H1 (cell line): Measurements from ENCODE around the gene FAM222B. TPM values are rescaled to one million over a fixed set of nuclear protein-coding genes. Genes with fewer than 3 reads are reported as not detected.

ENCODE experiments used
- CTCF ChIA-PET: fragments of 300-600 bp; sonication (Branson Sonifier 250); formaldehyde crosslinking; loops from one replicate; lab custom pipeline; 2021; ENCODE audit not compliant: partially characterized antibody; lab: Charles Lee
- POLR2A ChIA-PET: fragments of 300-600 bp; sonication (Branson Sonifier 250); formaldehyde crosslinking; loops from one replicate; lab custom pipeline; 2021; ENCODE audit warnings: inconsistent platforms; ENCODE audit not compliant: partially characterized antibody; lab: Charles Lee
- DNase-seq, 2 experiments: peaks; one replicate each; pipeline versions ENCODE4 v3.0.0 to v3.0.0-alpha.2; 2010 to 2022; ENCODE audit warnings: low spot score in 2 of 2, low read depth in 1 of 2, mixed read lengths in 1 of 2
- FAIRE-seq: peaks from 2 replicates; lab custom pipeline; 2011; peaks lifted over from hg19 to GRCh38; lab: Jason Lieb, UNC
- H2AFZ ChIP-seq: 2 replicates; pipeline ENCODE4 v1.8.1; 2012; ENCODE audit warnings: low read length, inconsistent platforms
- H2AK5ac ChIP-seq: 2 replicates; pipeline ENCODE4 v1.6.1; 2013; ENCODE audit warnings: low read depth, low read length
- H2BK120ac ChIP-seq: replicated peaks from 2 replicates; pipeline ENCODE3; 2013; ENCODE audit warnings: low read depth, low read length, inconsistent platforms
- H2BK12ac ChIP-seq: 2 replicates; pipeline ENCODE4 v1.6.1; 2013; ENCODE audit warnings: low read depth, low read length
- H2BK15ac ChIP-seq: 2 replicates; pipeline ENCODE4 v1.6.1; 2013; ENCODE audit warnings: low read length
- H2BK20ac ChIP-seq: 2 replicates; pipeline ENCODE4 v1.6.1; 2013; ENCODE audit warnings: low read length
- H2BK5ac ChIP-seq: 2 replicates; pipeline ENCODE4 v1.6.1; 2013; ENCODE audit warnings: low read depth, low read length
- H3K14ac ChIP-seq: 2 replicates; pipeline ENCODE4 v1.6.1; 2013; ENCODE audit warnings: inconsistent platforms; ENCODE audit not compliant: insufficient read length
- H3K18ac ChIP-seq: 2 replicates; pipeline ENCODE4 v1.6.1; 2013; ENCODE audit warnings: low read length; ENCODE audit errors: extremely low read depth
- H3K23ac ChIP-seq: 2 replicates; pipeline ENCODE4 v1.6.1; 2013; ENCODE audit warnings: inconsistent platforms; ENCODE audit not compliant: insufficient read length
- H3K23me2 ChIP-seq: 2 replicates; pipeline ENCODE4 v1.6.1; 2013; ENCODE audit warnings: low read depth, low read length
- H3K27ac ChIP-seq: 2 replicates; pipeline ENCODE4 v1.6.1; 2011; ENCODE audit warnings: low read depth, low read length, inconsistent platforms
- H3K27me3 ChIP-seq, 4 experiments: replicated peaks in 1 of 4; 1 replicate in 1 of 4; 2 replicates in 3 of 4; pipeline versions ENCODE4 v1.6.1 to v1.8.1; 2011 to 2013; ENCODE audit warnings: low read length in 3 of 4, mild to moderate bottlenecking in 3 of 4, inconsistent platforms in 2 of 4, mixed read lengths in 2 of 4, moderate library complexity in 1 of 4; ENCODE audit not compliant: control insufficient read depth in 3 of 4, insufficient read depth in 3 of 4; ENCODE audit errors: extremely low read depth in 1 of 4
- H3K36me3 ChIP-seq, 4 experiments: 2 replicates each; pipeline versions ENCODE4 v1.6.1 to v1.8.1; 2011 to 2013; ENCODE audit warnings: mild to moderate bottlenecking in 4 of 4, low read length in 3 of 4, moderate library complexity in 2 of 4, control low read depth in 1 of 4, inconsistent platforms in 1 of 4; ENCODE audit not compliant: insufficient read depth in 4 of 4, control insufficient read depth in 2 of 4
- H3K4ac ChIP-seq: replicated peaks from 2 replicates; pipeline ENCODE3; 2013; ENCODE audit warnings: low read length, low read depth, mixed read lengths, inconsistent platforms; ENCODE audit not compliant: insufficient read length
- H3K4me1 ChIP-seq, 4 experiments: replicated peaks in 1 of 4; 1 replicate in 1 of 4; 2 replicates in 3 of 4; pipeline versions ENCODE4 v1.6.1 to v1.8.1; 2011 to 2013; ENCODE audit warnings: low read length in 3 of 4, inconsistent platforms in 2 of 4, mixed read lengths in 1 of 4; ENCODE audit not compliant: insufficient read depth in 4 of 4, control insufficient read depth in 3 of 4
- H3K4me2 ChIP-seq, 2 experiments: 2 replicates each; pipeline versions ENCODE4 v1.6.1 to v1.8.1; 2011 to 2013; ENCODE audit warnings: low read depth in 2 of 2, low read length in 2 of 2, control low read depth in 1 of 2, inconsistent platforms in 1 of 2, mild to moderate bottlenecking in 1 of 2; ENCODE audit not compliant: insufficient read depth in 1 of 2
- H3K4me3 ChIP-seq, 4 experiments: fragments of 200-600, 300-600 bp in 1 of 4; sonication (generic), shearing (Covaris generic), sonication (Bioruptor Twin) in 1 of 4; 2 replicates each; pipeline versions ENCODE4 v1.5.1 to v1.8.1; 2011 to 2016; ENCODE audit warnings: low read length in 4 of 4, low read depth in 3 of 4, control low read depth in 2 of 4, inconsistent platforms in 2 of 4, mild to moderate bottlenecking in 2 of 4, mixed read lengths in 1 of 4, moderate library complexity in 1 of 4; ENCODE audit not compliant: insufficient read depth in 2 of 4; ENCODE audit errors: extremely low read depth in 1 of 4
- H3K56ac ChIP-seq: replicated peaks from 2 replicates; pipeline ENCODE3; 2013; ENCODE audit warnings: low read depth, mild to moderate bottlenecking, mixed read lengths, low read length, inconsistent platforms; ENCODE audit not compliant: insufficient read length
- H3K79me1 ChIP-seq: 2 replicates; pipeline ENCODE4 v1.6.1; 2013; ENCODE audit warnings: low read depth, low read length, control low read depth
- H3K79me2 ChIP-seq, 2 experiments: 2 replicates each; pipeline versions ENCODE4 v1.6.1 to v1.8.1; 2012 to 2013; ENCODE audit warnings: low read length in 2 of 2, mild to moderate bottlenecking in 2 of 2, inconsistent platforms in 1 of 2; ENCODE audit not compliant: insufficient read depth in 2 of 2, control insufficient read depth in 1 of 2
- H3K9ac ChIP-seq, 4 experiments: replicated peaks in 1 of 4; 1 replicate in 1 of 4; 2 replicates in 3 of 4; pipeline versions ENCODE4 v1.6.1 to v1.8.1; 2011 to 2013; ENCODE audit warnings: low read depth in 3 of 4, low read length in 3 of 4, control low read depth in 2 of 4, mild to moderate bottlenecking in 2 of 4, moderate library complexity in 2 of 4, inconsistent platforms in 1 of 4; ENCODE audit errors: extremely low read depth in 1 of 4
- H3K9me3 ChIP-seq, 2 experiments: 2 replicates each; pipeline versions ENCODE4 v1.6.1 to v1.8.1; 2012 to 2013; ENCODE audit warnings: mild to moderate bottlenecking in 2 of 2, moderate library complexity in 2 of 2, control low read depth in 1 of 2, inconsistent platforms in 1 of 2, low read depth in 1 of 2, low read length in 1 of 2, mixed read lengths in 1 of 2; ENCODE audit not compliant: insufficient read depth in 2 of 2
- H4K20me1 ChIP-seq, 2 experiments: replicated peaks in 1 of 2; 2 replicates each; pipeline versions ENCODE3 to v1.8.1; 2011 to 2013; ENCODE audit warnings: inconsistent platforms in 2 of 2, low read length in 2 of 2, mild to moderate bottlenecking in 1 of 2; ENCODE audit not compliant: insufficient read depth in 2 of 2, control insufficient read depth in 1 of 2
- H4K5ac ChIP-seq: 2 replicates; pipeline ENCODE4 v1.6.1; 2013; ENCODE audit warnings: low read length, low read depth, mixed read lengths, inconsistent platforms; ENCODE audit not compliant: insufficient read length
- H4K8ac ChIP-seq: 2 replicates; pipeline ENCODE4 v1.8.0; 2013; ENCODE audit warnings: mild to moderate bottlenecking, moderate library complexity, low read length, inconsistent platforms; ENCODE audit not compliant: insufficient read depth; ENCODE audit errors: extremely low read depth
- H4K91ac ChIP-seq: replicated peaks from 2 replicates; pipeline ENCODE3; 2013; ENCODE audit warnings: low read length, mixed read lengths, inconsistent platforms; ENCODE audit not compliant: insufficient read length
- ATF3 ChIP-seq: IDR thresholded peaks from 2 replicates; pipeline ENCODE4 v1.6.1; 2011; ENCODE audit warnings: low read depth, mild to moderate bottlenecking, low read length; ENCODE audit not compliant: insufficient read depth
- CBX8 ChIP-seq: fragments of 300-800, 300-1000 bp; sonication (generic); IDR thresholded peaks from 2 replicates; pipeline ENCODE4 v1.7.1; 2016; ENCODE audit warnings: low read depth, low read length, borderline replicate concordance
- RFX5 ChIP-seq: IDR thresholded peaks from 2 replicates; pipeline ENCODE4 v1.6.1; 2011; ENCODE audit warnings: low read depth, low read length, improper control_type of control experiment, borderline replicate concordance
- SP2 ChIP-seq: IDR thresholded peaks from 2 replicates; pipeline ENCODE4 v1.6.1; 2012; ENCODE audit warnings: mild to moderate bottlenecking, low read length, inconsistent platforms
- TEAD4 ChIP-seq: IDR thresholded peaks from 2 replicates; pipeline ENCODE4 v1.6.1; 2012; ENCODE audit warnings: low read depth, low read length, inconsistent platforms, mixed read lengths
- WGBS, 2 experiments: shearing (Covaris generic) in 1 of 2; methylation state at CpG; one replicate each; pipeline versions ENCODE4 v1.1.6 to v1.1.7; 2013 to 2015; ENCODE audit warnings: low lambda C conversion rate in 2 of 2, mixed read lengths in 2 of 2, inconsistent platforms in 1 of 2, low coverage in 1 of 2, missing lambda C conversion rate in 1 of 2; ENCODE audit not compliant: insufficient replicate concordance in 2 of 2, insufficient coverage in 1 of 2, insufficient read length in 1 of 2; ENCODE audit errors: extremely low coverage in 1 of 2, missing lambda C conversion rate in 1 of 2; 5-methylcytosine and 5-hydroxymethylcytosine counted together
- polyA plus RNA-seq, 7 experiments: library from polyadenylated mRNA; depleted of rRNA in 3 of 7; stranded (reverse) in 5 of 7; unstranded in 2 of 7; fragments of >200 nt in 5 of 7; fragments of 200-250 nt in 2 of 7; gene quantifications; 1 replicate in 5 of 7; 2 replicates in 1 of 7; 4 replicates in 1 of 7; pipeline versions ENCODE4 v1.2.1 to v1.2.3, GENCODE V29; 2011 to 2013; ENCODE audit warnings: missing spikeins in 2 of 7, mixed read lengths in 2 of 7
- total RNA-seq: library from RNA; stranded (reverse); fragmentation: NEBNext Ultra II Directional; extraction: Animal tissue kit (Norgen Biotek cat#: 25700); gene quantifications from 2 replicates; pipeline ENCODE4 v1.2.1, GENCODE V29; 2021

The FAM222B gene
- total and polyA plus RNA-seq, 2 of the 8 experiments (the other 6 are each of a cell fraction or from before 2014, with no cell fraction given): 42.1 to 81.7 TPM

- Histone ChIP-seq H3K4me1 (peaks cover 0 to 9% (median 3%) of the 10 kb centered on the region in 4 experiments; a peak in 5 of 7 replicates), H3K18ac (peak overlapping the region; percentile 98), H3K27ac (peak overlapping the region; percentile 88), H3K14ac (no peak overlapping the region), H3K4me2 (peak overlapping the region; percentile 95 to 99), H3K23ac (no peak overlapping the region), H3K36me3 (peaks cover 16 to 33% (median 28%) of the 10 kb centered on the region in 4 experiments), H4K5ac (peak overlapping the region; percentile 87), H2BK120ac (peak overlapping the region; percentile 99), H3K4me3 (peak overlapping the region; percentile 81 to 97 (median 89)), H3K56ac (peak overlapping the region; percentile 86), H4K8ac (peak overlapping the region; percentile 97), H3K79me2 (peaks cover 0 to 20% of the 10 kb centered on the region in 2 experiments; a peak in 2 of 4 replicates), H3K23me2 (peaks cover 13% of the 10 kb centered on the region; the same call in 1 of the 2 replicates), H3K9me3 (no peaks in the 10 kb centered on the region), H4K91ac (peak overlapping the region; percentile 97), H2BK5ac (peak overlapping the region; percentile 96), H2BK20ac (0 out of 2 replicates have a peak overlapping the region, but pooled peaks have one; percentile 72), H2AFZ (no peak overlapping the region), H2BK15ac (peak overlapping the region; percentile 95), H3K4ac (peak overlapping the region; percentile 99), H2BK12ac (peak overlapping the region; percentile 96), H3K79me1 (no peaks in the 10 kb centered on the region), H3K27me3 (no peaks in the 10 kb centered on the region), H4K20me1 (peaks cover 6 to 11% of the 10 kb centered on the region in 2 experiments), H3K9ac (peak overlapping the region; percentile 82 to 89 (median 85)), H2AK5ac (peak overlapping the region; percentile 77; the same call in 1 of the 2 replicates)
- POLR2A ChIA-PET: interaction anchor here (0.6 to 17.6 kb wide), 35 partner anchors 7 to 241 kb away, joined by 3 to 813 read pairs (median 4); partner anchors contain the start of genes DHRS13, FAM222B, FLOT2 and PHF12
- CTCF ChIA-PET: interaction anchor here (0.5 to 16.9 kb wide), 47 partner anchors 7 to 227 kb away, joined by 3 to 316 read pairs (median 4); partner anchors contain the start of genes DHRS13, FAM222B, FLOT2 and PROCA1
- WGBS, 2 experiments: 1% methylated on average over 45 of the region's 57 CpGs; no CpG with 5 or more reads in 1 of the 2 experiments
- DNase-seq (peak; percentile 93 to 98), FAIRE-seq (no peak)
- TF ChIP-seq ATF3 (0 out of 2 replicates have a peak, but pooled peaks have one; percentile 43), TEAD4 (no peak), RFX5 (no peak), SP2 (no peak), CBX8 (no peak)
These were observed 115.7 kb downstream of the FAM222B start for GRCh38 chr17:28726627-28727491.
